Type B pancreatic cell (in vitro differentiated cells): ENCODE data around the gene ZNG1F. TPM values are rescaled to one million over a fixed set of nuclear protein-coding genes. Genes with fewer than 3 reads are reported as not detected.
"Not testable (repeated sequence)": the region's sequence is repeated elsewhere in the genome, so short reads cannot be mapped to it uniquely, and the experiment has no call there.

Experiments used
- DNase-seq: peaks from one replicate; pipeline ENCODE4 v3.0.0; 2021; ENCODE audit warnings: mixed read lengths; ENCODE audit not compliant: unreplicated experiment; ENCODE audit errors: extremely low spot score
- H3K27ac Mint-ChIP-seq: 2 replicates; pipeline ENCODE4 v1.8.0; 2021; ENCODE audit warnings: mild to moderate bottlenecking, mixed read lengths
- H3K27me3 Mint-ChIP-seq: 2 replicates; pipeline ENCODE4 v1.8.0; 2021; ENCODE audit warnings: mixed read lengths
- H3K36me3 Mint-ChIP-seq: 2 replicates; pipeline ENCODE4 v1.8.0; 2021; ENCODE audit warnings: mixed read lengths
- H3K4me1 Mint-ChIP-seq: one replicate; pipeline ENCODE4 v1.8.0; 2021; ENCODE audit warnings: mixed read lengths; ENCODE audit not compliant: unreplicated experiment
- H3K4me3 Mint-ChIP-seq: 2 replicates; pipeline ENCODE4 v1.8.0; 2021; ENCODE audit warnings: mild to moderate bottlenecking, mixed read lengths
- H3K9me3 Mint-ChIP-seq: 2 replicates; pipeline ENCODE4 v1.8.0; 2021; ENCODE audit warnings: mixed read lengths
- total RNA-seq: library from RNA; stranded (reverse); gene quantifications from 2 replicates; pipeline ENCODE4 v1.2.1, GENCODE V29; 2021; ENCODE audit warnings: low replicate concordance

The ZNG1F gene
- total RNA-seq, 1 donor from 2014 or later = 15.8 TPM

DNA sequence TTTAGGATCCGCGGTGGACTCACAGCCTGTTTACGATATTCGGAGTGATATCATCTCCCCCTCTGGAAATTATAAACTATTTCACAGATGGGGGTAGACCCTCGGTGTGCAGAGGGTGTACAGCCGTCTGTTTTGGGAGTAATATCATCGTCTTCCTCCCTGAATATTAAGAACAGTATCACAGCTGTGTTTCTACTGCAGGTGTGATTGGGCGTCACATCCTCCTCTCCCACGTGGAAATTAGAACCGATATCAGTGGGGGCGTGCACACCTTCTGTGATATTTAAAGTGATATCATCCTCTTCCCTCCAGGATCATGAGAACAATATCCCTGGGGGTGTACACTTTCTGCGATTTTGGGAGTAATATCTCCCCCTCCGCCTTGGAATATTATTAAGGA lies 79.9 kb downstream of the ZNG1F start:
- H3K4me1 Mint-ChIP-seq, H3K36me3 Mint-ChIP-seq, H3K27ac Mint-ChIP-seq, H3K9me3 Mint-ChIP-seq, H3K4me3 Mint-ChIP-seq, H3K27me3 Mint-ChIP-seq, DNase-seq: not testable (repeated sequence)

DNA sequence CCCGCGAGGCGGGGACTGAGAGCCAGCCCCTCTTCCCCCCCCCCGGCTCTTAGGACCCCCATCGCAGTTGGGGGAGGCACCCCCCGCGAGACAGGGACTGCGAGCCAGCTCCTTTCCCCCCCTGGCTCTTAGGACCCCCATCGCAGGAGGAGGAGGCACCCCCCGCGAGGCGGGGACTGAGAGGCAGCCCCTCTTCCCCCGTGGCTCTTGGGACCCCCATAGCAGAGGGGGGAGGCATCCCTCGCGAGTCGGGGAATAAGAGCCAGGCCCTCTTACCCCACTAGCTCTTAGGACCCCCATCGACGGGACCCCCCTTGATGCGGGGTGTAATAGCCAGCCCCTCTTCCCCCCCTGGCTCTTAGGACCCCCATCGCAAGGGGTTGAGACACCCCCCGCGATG lies 80.3 kb downstream of the ZNG1F start:
- not testable (repeated sequence) for H3K4me1 Mint-ChIP-seq, DNase-seq, H3K27me3 Mint-ChIP-seq, H3K36me3 Mint-ChIP-seq, H3K4me3 Mint-ChIP-seq, H3K9me3 Mint-ChIP-seq, H3K27ac Mint-ChIP-seq

- not testable (repeated sequence) for DNase-seq, H3K4me3 Mint-ChIP-seq, H3K4me1 Mint-ChIP-seq, H3K9me3 Mint-ChIP-seq, H3K27me3 Mint-ChIP-seq, H3K36me3 Mint-ChIP-seq, H3K27ac Mint-ChIP-seq
Observed at GRCh38 chr9:41106472-41107116, 82.5 kb downstream of the ZNG1F start.

- not testable (repeated sequence) for H3K4me3 Mint-ChIP-seq, H3K27me3 Mint-ChIP-seq, H3K36me3 Mint-ChIP-seq, H3K4me1 Mint-ChIP-seq, H3K9me3 Mint-ChIP-seq, H3K27ac Mint-ChIP-seq, DNase-seq
Observed at GRCh38 chr9:41105557-41106253, 83.4 kb downstream of the ZNG1F start.

DNA sequence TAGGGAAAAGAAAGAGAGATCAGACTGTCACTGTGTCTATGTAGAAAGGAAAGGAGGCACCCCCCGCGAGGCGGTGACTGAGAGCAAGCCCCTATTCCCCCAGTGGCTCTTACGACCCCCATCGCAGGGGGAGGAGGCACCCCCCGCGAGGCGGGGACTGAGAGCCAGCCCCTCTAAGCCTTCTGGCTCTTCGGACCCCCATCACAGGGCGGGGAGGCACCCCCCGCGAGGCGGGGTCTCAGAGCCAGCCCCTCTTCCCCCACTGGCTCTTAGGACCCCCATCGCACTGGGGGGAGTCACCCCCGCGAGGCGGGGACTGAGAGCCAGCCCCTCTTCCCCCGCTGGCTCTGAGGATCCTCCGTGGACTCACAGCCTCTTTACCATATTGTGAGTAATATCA lies 84.6 kb downstream of the ZNG1F start:
- H3K4me1 Mint-ChIP-seq, DNase-seq, H3K9me3 Mint-ChIP-seq, H3K36me3 Mint-ChIP-seq, H3K27me3 Mint-ChIP-seq, H3K27ac Mint-ChIP-seq, H3K4me3 Mint-ChIP-seq: not testable (repeated sequence)

DNA sequence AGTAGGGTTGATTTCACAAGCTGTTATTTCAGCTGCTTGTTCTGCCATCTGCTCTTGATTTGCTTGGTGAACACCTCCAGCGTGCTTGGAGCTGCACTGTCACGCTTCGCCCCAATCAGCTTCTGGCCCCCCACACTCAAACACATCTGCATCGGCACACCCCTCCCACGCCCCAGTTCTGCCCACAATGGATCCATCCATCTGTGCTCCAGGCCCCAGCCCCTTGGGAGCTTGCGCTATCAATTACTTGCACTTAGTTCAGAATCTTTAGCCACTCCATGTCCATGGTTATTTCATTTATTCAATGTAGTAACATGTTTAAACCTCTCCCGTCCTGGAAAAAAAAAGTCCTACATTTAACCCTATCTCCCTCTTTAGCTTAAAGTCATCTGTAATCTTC lies 88.6 kb downstream of the ZNG1F start:
- DNase-seq, H3K4me1 Mint-ChIP-seq, H3K27ac Mint-ChIP-seq, H3K4me3 Mint-ChIP-seq, H3K36me3 Mint-ChIP-seq, H3K27me3 Mint-ChIP-seq, H3K9me3 Mint-ChIP-seq: not testable (repeated sequence)

DNA sequence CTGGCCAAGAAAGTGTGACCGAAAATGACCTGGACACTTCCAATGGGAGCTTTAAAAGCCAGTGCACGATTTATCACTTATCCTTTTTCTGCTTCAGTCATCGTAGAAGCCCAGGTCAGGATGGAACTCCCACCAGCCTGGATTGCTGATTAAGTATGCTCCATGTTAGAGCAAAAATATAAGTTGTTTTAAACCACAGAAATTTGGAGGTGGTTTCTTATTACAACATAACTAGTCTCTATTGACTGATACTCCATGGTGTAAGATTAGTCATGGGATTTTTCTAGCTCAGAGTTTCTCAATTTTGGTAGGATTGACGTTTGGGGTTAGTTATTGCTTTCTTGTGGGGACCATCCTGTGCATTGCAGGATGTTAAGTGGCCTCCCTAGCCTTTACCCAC lies 90.4 kb downstream of the ZNG1F start:
- H3K27me3 Mint-ChIP-seq, H3K4me1 Mint-ChIP-seq, H3K27ac Mint-ChIP-seq, H3K36me3 Mint-ChIP-seq, DNase-seq, H3K9me3 Mint-ChIP-seq, H3K4me3 Mint-ChIP-seq: not testable (repeated sequence)

GRCh38 chr9:41095060-41095459 lies 94.1 kb downstream of the ZNG1F start:
- not testable (repeated sequence) for DNase-seq

GRCh38 chr9:41094010-41094773 lies 94.9 kb downstream of the ZNG1F start:
- H3K4me3 Mint-ChIP-seq, H3K27me3 Mint-ChIP-seq, DNase-seq: not testable (repeated sequence)

More at GRCh38 chr9:41095060-41095459, 94.1 kb downstream of the ZNG1F start:
- not testable (repeated sequence) for H3K9me3 Mint-ChIP-seq, H3K4me1 Mint-ChIP-seq, H3K4me3 Mint-ChIP-seq, H3K27ac Mint-ChIP-seq, H3K36me3 Mint-ChIP-seq, H3K27me3 Mint-ChIP-seq

GRCh38 chr9:41090922-41091321 lies 98.2 kb downstream of the ZNG1F start:
- H3K27ac Mint-ChIP-seq, H3K9me3 Mint-ChIP-seq, H3K36me3 Mint-ChIP-seq, H3K4me3 Mint-ChIP-seq, H3K4me1 Mint-ChIP-seq, DNase-seq: not testable (repeated sequence)
- peaks cover 19% of the 10 kb centered on the region for H3K27me3 Mint-ChIP-seq

More at GRCh38 chr9:41094010-41094773, 94.9 kb downstream of the ZNG1F start:
- H3K27ac Mint-ChIP-seq, H3K36me3 Mint-ChIP-seq, H3K4me1 Mint-ChIP-seq, H3K9me3 Mint-ChIP-seq: not testable (repeated sequence)

GRCh38 chr9:41090386-41090785 lies 98.7 kb downstream of the ZNG1F start:
- not testable (repeated sequence) for H3K4me1 Mint-ChIP-seq, H3K9me3 Mint-ChIP-seq, H3K27ac Mint-ChIP-seq, H3K36me3 Mint-ChIP-seq, DNase-seq, H3K4me3 Mint-ChIP-seq
- H3K27me3 Mint-ChIP-seq = peaks cover 24% of the 10 kb centered on the region
